Measurements from ENCODE around the gene POGLUT3. TPM values are rescaled to one million over a fixed set of nuclear protein-coding genes. Genes with fewer than 3 reads are reported as not detected.

Gene POGLUT3
- total RNA-seq, 1 donor from 2014 or later, result 15.5 TPM

Other genes with a start within 250 kb of the POGLUT3 start
- 0.20 and 0.39 TPM in 2 replicates for gene C11orf65, start 30.9 kb downstream of the POGLUT3 start, total RNA-seq
- 0.84 and 0.89 TPM in 2 replicates for gene EXPH5, start 95.4 kb upstream of the POGLUT3 start, total RNA-seq
- gene DDX10, start 166.7 kb upstream of the POGLUT3 start, total RNA-seq, result 32.0 and 35.4 TPM in 2 replicates

Measured in T-helper 2 cell treated with Interferon-gamma antibody and Interleukin-4, amounts not matched to agents 100 ng/mL and 5 ng/mL, for 36 hours (primary cell).